Gastroesophageal sphincter (tissue), 3 donors: ENCODE results near the gene AXL.

Experiments used
- CTCF ChIP-seq, 4 experiments: fragments of 200-600 bp in 2 of 4; fragments of 450-650 bp in 2 of 4; sonication (generic) in 1 of 4; IDR thresholded peaks; one replicate each; pipeline ENCODE4 v1.5.1; 2017 to 2019; ENCODE audit warnings: antibody characterized with exemption in 4 of 4, mild to moderate bottlenecking in 2 of 4, moderate library complexity in 2 of 4
- EP300 ChIP-seq: sonication (generic); formaldehyde crosslinking; IDR thresholded peaks from one replicate; pipeline ENCODE4 v1.6.1; 2017; ENCODE audit warnings: antibody characterized with exemption, mild to moderate bottlenecking
- POLR2AphosphoS5 ChIP-seq: sonication (generic); formaldehyde crosslinking; IDR thresholded peaks from one replicate; pipeline ENCODE4 v1.6.1; 2017; ENCODE audit warnings: antibody characterized with exemption

- TF ChIP-seq CTCF (IDR thresholded peaks at IDR 0.05) (no peak), POLR2AphosphoS5 (no peak), EP300 (no peak)
Observed at GRCh38 chr19:41224632-41225031, 5.6 kb downstream of the AXL start.
